Stimulated activated CD4-positive, alpha-beta T cell treated with anti-CD3 and anti-CD28 coated beads, Interleukin-12 subunit alpha, Interleukin-12 subunit beta, amount 100 ng/mL, for 48 hours (primary cell): Measurements from ENCODE around the gene ETNK1.
"Not testable (repeated sequence)": the region's sequence is repeated elsewhere in the genome, so short reads cannot be mapped to it uniquely, and the experiment has no call there.

Experiments used
- DNase-seq, 3 donors: peaks; one replicate each; pipeline ENCODE4 v3.0.0-alpha.2; 2020; ENCODE audit warnings: low read depth in 2 of 3, low spot score in 1 of 3

The ETNK1 gene

DNA sequence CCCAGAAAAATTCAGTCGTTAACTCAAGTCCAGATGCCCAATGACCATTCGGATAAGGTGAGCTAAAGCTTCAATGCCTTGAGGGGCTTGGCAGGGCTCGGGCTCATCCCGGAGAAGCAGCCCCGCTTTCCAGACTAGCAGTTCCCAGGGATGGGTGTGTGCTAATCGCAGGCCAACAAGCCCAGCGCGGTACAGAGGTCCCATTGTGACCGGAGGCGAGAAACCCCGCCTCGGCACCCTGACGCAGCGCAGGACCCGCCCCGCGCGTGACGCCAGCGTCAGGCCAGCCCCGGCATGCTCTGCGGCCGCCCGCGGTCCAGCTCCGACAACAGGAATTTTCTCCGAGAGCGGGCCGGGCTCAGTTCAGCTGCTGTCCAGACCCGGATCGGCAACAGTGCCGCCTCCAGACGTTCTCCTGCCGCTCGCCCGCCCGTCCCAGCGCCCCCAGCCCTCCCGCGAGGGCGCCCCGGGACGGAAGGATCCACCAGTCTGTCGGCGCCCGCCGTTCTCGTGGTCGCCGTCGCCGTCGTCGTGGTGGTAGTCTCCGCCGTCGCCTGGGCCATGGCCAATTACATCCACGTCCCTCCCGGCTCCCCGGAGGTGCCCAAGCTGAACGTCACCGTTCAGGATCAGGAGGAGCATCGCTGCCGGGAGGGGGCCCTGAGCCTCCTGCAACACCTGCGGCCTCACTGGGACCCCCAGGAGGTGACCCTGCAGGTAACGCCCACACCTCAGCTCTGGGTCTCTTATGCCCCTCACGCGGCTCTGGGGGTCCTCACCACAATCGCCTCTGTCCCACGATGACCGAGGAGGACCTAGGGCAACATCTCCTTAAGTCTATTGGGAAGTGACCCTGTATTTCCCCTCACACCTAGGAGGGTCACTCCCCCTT, at the start of gene ETNK1:
Gene ETNK1, plus strand, starts transcription at position 302 of the 892 bp plus-strand sequence. Its CDS starts 260 bp downstream, at position 562.
- DNase-seq = peak; percentile 76 to 84 (median 79)

DNA sequence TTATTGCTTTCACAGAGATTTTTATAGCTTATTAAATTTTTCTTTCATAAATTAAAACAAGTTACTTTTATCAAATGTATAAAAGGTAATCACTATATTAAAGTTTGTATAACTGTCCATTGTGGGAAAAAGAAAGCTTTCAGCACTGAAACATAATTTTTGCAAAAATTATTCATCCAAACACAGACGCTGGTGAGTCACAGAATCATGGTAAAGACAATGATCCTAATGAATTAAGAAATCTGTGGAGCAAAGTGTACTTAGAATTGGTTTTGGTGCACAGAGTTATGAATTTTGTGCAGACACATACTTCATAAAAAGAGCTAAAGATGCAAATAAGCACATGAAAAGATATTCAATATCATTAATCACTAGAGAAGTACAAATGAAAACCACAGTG, 48.9 kb upstream of the ETNK1 start:
- no peak for DNase-seq

- no peak for DNase-seq
Measured at GRCh38 chr12:22576473-22576872, 48.5 kb upstream of the ETNK1 start.

- DNase-seq = no peak
Measured at GRCh38 chr12:22577667-22578066, 47.3 kb upstream of the ETNK1 start.

- DNase-seq = no peak
Measured at GRCh38 chr12:22578328-22578727, 46.6 kb upstream of the ETNK1 start.

GRCh38 chr12:22588817-22589216, 36.2 kb upstream of the ETNK1 start:
- DNase-seq = no peak

- DNase-seq = no peak
Measured at GRCh38 chr12:22593864-22594263, 31.1 kb upstream of the ETNK1 start.

DNA sequence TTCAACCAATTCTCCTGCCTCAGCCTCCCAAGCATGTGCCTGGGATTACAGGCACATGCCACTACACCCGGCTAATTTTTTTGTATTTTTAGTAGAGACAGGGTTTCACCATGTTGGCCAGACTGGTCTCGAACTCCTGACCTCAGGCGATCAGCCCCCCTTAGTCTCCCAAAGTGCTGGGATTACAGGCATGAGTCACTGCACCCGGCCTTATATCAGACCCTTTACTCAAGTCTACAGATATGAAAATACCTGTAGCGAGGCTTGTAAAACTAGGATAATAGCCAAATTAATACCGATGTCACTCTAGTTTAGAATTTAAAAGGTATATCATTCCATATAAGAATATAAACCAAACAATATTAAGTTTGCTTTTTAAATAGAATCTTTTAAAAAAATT, 27.4 kb upstream of the ETNK1 start:
- DNase-seq = not testable (repeated sequence)

DNA sequence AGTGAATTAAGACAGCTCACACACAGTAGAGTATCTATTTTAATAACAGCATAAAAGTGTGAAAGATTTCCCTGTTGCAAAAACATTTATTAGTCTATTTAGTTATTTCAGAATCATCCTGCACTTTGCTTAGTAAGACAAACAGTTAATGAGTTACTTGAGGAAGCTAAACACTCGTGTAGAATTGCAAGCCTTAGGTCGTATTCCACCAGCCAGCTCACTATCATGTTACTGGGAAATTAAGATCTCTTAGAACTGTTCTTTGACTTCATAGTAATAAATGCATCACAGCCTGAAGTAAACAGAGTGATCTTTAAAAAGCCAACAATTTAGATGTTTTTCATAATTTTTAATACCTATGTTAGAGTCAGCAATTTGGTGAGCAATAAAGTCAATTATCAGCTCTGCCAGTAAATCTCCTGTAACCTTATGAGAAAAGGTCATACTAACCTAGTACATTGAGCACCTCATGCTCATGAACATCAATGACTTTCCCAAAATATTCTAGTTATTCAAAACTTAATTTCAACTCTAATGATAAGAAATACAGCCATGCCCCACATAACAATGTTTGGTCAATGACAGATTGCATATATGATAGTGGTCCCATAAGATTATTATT, 26.7 kb upstream of the ETNK1 start:
- DNase-seq = no peak

DNA sequence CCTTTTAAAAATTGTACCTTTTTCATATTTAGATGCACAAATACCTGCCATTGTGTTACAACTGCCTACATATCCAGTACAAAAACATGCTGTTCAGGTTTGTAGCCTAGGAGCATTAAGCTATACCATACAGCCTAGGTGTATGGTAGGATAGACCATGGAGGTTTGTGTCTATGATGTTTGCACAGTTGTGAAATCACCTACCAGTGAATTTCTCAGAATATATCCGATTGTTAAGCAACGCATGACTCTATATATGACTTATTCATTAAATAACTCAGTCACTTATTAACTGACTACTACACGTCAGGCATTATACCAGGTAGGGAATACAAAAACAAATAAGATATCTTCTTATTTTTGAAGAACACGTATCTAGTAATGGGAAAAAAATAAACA, 26.2 kb upstream of the ETNK1 start:
- no peak for DNase-seq

DNA sequence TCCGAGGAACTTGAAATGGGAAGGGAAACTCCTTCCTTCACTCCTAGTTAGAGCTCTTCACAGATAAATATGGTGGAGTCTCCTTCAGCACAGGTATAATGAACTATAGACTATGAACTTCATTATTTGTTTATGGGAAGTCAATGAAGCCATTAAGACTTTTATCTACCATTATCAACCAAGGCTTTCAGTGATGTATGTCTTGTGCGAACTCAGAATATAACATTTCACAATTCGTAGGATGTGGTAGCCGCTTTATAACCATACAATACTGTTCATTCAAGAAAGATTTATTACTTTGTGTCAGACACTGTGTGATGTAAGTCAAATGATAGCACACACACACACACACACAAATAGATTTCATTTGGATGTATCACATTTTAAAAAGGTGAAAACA, 24.8 kb upstream of the ETNK1 start:
- DNase-seq = no peak

GRCh38 chr12:22609501-22609900, 15.5 kb upstream of the ETNK1 start:
- no peak for DNase-seq

GRCh38 chr12:22610131-22610530, 14.8 kb upstream of the ETNK1 start:
- DNase-seq = no peak

DNA sequence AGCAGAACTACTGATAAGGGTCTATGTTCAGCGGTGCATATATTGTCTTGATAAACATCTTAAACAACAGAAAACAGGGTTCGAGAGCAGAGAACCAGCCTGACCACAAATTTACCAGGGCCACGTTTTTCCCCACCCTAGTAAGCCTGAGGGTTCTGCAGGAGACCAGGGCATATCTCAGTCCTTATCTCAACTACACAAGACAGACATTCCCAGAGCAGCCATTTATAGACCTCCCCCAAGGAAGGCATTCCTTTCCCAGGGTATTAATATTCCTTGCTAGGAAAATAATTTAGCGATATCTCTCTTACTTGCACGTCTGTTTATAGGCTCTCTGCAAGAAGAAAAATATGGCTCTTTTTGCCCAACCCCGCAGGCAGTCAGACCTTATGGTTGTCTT, 12.1 kb upstream of the ETNK1 start:
- DNase-seq = not testable (repeated sequence)

DNA sequence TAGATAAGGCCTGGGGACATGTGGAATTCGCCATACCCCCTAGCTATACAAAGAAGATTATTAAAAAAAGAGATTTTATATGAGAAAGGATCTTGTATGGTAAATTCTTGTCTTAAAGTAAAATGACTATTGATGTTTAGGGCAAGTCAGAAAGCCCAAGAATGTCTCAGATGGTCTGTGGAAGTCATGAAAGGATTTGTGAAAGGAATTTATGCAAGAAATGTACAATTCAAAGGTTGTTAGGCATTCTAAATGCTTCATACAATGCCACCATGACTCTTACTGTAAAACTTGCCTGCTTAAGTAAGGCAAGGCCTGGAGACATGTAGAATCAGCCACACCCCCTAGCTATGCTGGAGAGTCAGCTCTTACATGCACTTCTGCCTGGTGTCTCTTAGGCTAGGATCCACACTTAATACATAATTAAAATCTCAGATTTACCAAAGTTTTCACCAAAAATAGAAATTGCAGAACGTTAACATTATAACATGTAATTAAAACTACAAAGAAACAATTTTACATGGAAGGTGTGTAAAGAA, 8.9 kb upstream of the ETNK1 start:
- no peak for DNase-seq

GRCh38 chr12:22617630-22618029, 7.3 kb upstream of the ETNK1 start:
- DNase-seq = no peak

GRCh38 chr12:22624548-22624869, 462 bp upstream of the ETNK1 start:
- DNase-seq = no peak

- DNase-seq = peak in 2 of 3 donors; percentile 13 to 30
Measured at GRCh38 chr12:22625762-22626294, 857 bp downstream of the ETNK1 start.

GRCh38 chr12:22626406-22626805, 1.4 kb downstream of the ETNK1 start:
- DNase-seq = peak in 1 of 3 donors; percentile 29

DNA sequence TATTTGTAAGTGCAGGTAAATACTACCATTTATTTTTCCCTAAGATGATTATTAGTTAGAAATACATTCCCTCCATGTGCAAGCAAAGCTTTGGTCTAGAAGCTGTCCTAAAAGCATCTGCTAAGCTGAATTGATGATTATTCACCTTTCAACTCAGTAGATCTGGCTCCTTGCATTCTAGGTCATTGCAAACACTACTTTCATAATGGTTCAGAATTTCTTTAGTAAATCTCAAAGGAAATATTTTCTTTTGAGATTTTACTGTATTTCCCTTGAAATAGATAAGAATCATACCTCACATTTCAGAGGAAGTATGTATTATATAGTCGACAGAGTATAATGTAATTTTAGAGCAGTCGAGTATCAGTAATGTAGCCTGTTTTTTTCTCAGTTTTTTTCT, 2.4 kb downstream of the ETNK1 start:
- DNase-seq = no peak

- DNase-seq = no peak
Measured at GRCh38 chr12:22628228-22628627, 3.3 kb downstream of the ETNK1 start.

DNA sequence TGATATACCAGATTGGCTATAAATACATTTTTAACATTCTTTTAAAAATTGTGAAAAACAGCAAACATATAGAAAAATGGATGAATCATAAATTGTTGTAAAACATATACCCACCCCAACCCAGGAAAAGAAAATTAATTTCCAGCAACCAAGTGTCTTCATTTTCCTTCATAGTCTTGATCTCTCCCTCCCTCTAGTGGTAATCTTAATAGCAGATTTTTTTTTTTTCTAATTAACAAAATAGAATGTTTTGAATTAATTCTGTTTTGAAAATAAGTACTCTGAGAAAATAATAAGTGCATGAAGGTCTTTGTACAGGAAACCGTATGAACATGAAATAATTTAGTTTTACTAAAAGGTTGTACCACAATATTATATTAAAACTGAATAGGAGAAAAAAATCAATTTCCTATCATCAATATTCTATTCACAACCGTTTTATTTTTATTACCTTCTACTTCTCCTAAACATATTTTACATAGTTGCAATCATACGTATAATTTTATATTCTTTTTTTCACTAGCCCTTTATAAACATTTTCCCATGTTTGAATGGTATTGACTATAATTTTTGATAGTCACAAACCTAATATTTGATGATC, 7.0 kb downstream of the ETNK1 start:
- DNase-seq = no peak
